Effector memory CD8-positive, alpha-beta T cell (primary cell): ENCODE results near the gene SYNE4.
"Not testable (repeated sequence)": the region's sequence is repeated elsewhere in the genome, so short reads cannot be mapped to it uniquely, and the experiment has no call there.

Source experiments
- ATAC-seq: fragments of 150-1000 bp; cut with Tn5 transposase; replicated peaks from 2 replicates; pipeline ENCODE4 v1.10.0; 2021; ENCODE audit warnings: mild to moderate bottlenecking, moderate library complexity
- DNase-seq, 3 experiments: peaks; one replicate each; pipeline ENCODE4 v3.0.0; 2021
- H3K27ac Mint-ChIP-seq, 2 donors: one replicate each; pipeline ENCODE4 v1.8.0; 2022; ENCODE audit warnings: mild to moderate bottlenecking in 2 of 2, mixed read lengths in 2 of 2, moderate library complexity in 2 of 2
- H3K27me3 Mint-ChIP-seq, 2 donors: one replicate each; pipeline ENCODE4 v1.8.0; 2022; ENCODE audit warnings: mixed read lengths in 2 of 2
- H3K36me3 Mint-ChIP-seq: one replicate; pipeline ENCODE4 v1.8.0; 2022; ENCODE audit warnings: mild to moderate bottlenecking, moderate library complexity, mixed read lengths; ENCODE audit not compliant: insufficient read depth
- H3K4me1 Mint-ChIP-seq, 2 donors: one replicate each; pipeline ENCODE4 v1.8.0; 2022; ENCODE audit warnings: low read depth in 2 of 2, mixed read lengths in 2 of 2
- H3K4me3 Mint-ChIP-seq, 2 donors: one replicate each; pipeline ENCODE4 v1.8.0; 2022; ENCODE audit warnings: mild to moderate bottlenecking in 2 of 2, mixed read lengths in 2 of 2, moderate library complexity in 2 of 2
- H3K9me3 Mint-ChIP-seq, 2 donors: one replicate each; pipeline ENCODE4 v1.8.0; 2022; ENCODE audit warnings: mixed read lengths in 2 of 2

SYNE4 gene

DNA sequence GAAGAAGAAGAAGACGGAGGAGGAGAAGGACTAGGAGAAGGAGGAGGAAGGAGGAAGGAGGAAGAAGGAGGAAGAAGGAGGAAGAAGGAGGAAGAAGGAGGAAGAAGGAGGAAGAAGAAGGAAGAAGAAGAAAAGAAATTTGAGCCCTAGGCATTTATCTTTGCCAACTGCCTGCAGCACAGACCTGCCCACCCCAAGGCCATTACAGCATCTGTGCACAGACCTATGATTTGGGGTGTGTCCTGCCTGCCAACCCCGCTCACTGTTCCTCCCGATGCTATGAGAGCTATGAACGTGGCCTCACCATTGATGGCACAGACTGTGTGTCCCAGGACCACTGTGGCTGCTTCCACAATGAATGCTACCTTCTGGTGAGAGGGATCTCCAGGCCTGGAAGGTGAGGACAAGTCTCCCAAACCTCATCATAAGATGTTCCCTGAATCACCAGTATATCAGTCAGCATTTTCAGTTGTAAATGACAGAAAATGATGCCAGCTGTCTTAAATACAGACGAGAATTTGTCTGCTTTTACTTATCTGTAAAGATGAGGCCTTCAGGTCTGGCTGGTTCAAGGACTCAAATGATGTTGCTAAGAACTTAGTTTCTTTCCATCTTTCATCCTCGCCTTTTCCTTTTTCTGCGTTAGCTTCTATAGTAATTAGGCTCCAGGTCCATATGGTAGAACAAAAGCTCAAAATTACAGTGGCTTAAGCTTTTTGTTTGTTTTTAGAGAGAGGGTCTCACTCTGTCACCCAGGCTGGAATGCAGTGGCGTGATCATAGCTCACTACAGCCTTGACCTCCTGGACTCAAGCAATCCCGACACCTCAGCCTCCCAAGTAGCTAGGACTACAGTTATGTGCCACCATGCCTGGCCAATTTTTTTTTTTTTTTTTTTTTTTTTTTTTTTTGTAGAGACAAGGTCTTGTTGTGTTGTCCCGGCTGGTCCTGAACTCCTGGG is 17.6 kb downstream of the SYNE4 start:
- Mint-ChIP-seq H3K9me3 (no peaks in the 10 kb centered on the region), H3K27ac (no peak overlapping the region), H3K4me1 (peaks cover 8 to 16% of the 10 kb centered on the region in 2 donors), H3K4me3 (no peak overlapping the region), H3K36me3 (peaks cover 4% of the 10 kb centered on the region), H3K27me3 (peaks cover 30 to 38% of the 10 kb centered on the region in 2 donors)
- ATAC-seq (no peak), DNase-seq (no peak)

DNA sequence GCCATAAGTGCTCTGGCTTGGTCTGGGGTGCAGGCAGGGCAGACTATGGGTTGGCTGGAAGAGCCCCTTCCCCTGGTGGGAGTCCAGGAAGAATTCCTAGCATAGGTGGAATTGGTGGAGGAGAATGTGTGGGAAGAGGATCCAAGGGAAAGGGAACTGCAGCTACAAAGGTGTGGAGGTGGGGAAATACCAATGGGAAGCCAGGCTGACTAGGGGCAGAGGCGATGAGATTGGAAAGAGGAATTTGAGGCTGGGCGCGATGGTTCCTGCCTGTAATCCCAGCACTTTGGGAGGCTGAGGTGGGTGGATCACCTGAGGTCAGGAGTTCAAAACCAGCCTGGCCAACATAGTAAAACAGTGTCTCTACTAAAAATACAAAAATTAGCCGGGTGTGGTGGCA is 18.5 kb downstream of the SYNE4 start:
- Mint-ChIP-seq H3K9me3 (no peaks in the 10 kb centered on the region), H3K4me3 (no peak overlapping the region), H3K4me1 (peaks cover 3 to 11% of the 10 kb centered on the region in 2 donors), H3K36me3 (peaks cover 4% of the 10 kb centered on the region), H3K27me3 (peaks cover 39 to 47% of the 10 kb centered on the region in 2 donors), H3K27ac (no peak overlapping the region)
- no peak for DNase-seq
- ATAC-seq: no peak

DNA sequence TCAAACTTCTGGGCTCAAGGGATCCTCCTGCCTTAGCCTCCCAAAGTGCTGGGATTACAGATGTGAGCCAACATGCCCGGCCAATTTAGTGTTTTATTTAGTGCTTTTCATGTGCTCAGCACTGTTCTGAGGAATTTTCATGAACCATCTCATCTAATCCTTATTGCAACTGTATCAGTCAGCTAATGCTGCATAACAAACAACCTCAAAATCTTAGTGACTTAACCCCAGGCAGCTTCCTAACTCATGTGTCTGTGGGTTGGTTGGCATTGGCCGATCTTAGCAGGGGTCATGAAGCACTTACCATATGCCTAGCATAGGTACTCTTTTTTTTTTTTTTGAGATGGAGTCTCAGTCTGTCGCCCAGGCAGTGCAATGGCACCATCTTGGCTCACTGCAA is 19.8 kb downstream of the SYNE4 start:
- Mint-ChIP-seq H3K27ac (no peak overlapping the region), H3K9me3 (no peaks in the 10 kb centered on the region)

DNA sequence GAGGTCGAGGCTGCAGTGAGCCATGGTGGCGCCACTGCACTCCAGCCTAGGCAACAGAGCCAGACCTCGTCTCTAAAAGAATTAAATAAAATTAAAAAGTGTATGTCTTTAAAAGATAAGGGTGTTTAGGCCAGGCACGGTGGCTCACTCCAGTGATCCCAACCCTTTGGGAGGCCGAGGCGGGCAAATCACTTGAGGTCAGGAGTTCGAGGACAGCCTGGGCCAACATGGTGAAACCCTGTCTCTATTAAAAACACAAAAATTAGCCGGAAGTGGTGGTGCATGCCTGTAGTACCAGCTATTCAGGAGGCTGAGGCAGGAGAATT is 21.1 kb downstream of the SYNE4 start:
- H3K9me3 Mint-ChIP-seq: no peaks in the 10 kb centered on the region
- ATAC-seq: no peak
- H3K4me3 Mint-ChIP-seq: peak overlapping the region; percentile 61 to 63
- H3K27ac Mint-ChIP-seq: no peak overlapping the region
- H3K4me1 Mint-ChIP-seq: peaks cover 0 to 5% of the 10 kb centered on the region in 2 donors
- DNase-seq: no peak
- H3K27me3 Mint-ChIP-seq: peaks cover 58 to 73% of the 10 kb centered on the region in 2 donors
- H3K36me3 Mint-ChIP-seq: no peaks in the 10 kb centered on the region

More for the DNA sequence above, 19.8 kb downstream of the SYNE4 start:
- ATAC-seq: no peak
- no peaks in the 10 kb centered on the region for H3K36me3 Mint-ChIP-seq
- peaks cover 0 to 5% of the 10 kb centered on the region in 2 donors for H3K4me1 Mint-ChIP-seq
- H3K4me3 Mint-ChIP-seq: no peak overlapping the region
- no peak for DNase-seq
- H3K27me3 Mint-ChIP-seq: peaks cover 52 to 60% of the 10 kb centered on the region in 2 donors

DNA sequence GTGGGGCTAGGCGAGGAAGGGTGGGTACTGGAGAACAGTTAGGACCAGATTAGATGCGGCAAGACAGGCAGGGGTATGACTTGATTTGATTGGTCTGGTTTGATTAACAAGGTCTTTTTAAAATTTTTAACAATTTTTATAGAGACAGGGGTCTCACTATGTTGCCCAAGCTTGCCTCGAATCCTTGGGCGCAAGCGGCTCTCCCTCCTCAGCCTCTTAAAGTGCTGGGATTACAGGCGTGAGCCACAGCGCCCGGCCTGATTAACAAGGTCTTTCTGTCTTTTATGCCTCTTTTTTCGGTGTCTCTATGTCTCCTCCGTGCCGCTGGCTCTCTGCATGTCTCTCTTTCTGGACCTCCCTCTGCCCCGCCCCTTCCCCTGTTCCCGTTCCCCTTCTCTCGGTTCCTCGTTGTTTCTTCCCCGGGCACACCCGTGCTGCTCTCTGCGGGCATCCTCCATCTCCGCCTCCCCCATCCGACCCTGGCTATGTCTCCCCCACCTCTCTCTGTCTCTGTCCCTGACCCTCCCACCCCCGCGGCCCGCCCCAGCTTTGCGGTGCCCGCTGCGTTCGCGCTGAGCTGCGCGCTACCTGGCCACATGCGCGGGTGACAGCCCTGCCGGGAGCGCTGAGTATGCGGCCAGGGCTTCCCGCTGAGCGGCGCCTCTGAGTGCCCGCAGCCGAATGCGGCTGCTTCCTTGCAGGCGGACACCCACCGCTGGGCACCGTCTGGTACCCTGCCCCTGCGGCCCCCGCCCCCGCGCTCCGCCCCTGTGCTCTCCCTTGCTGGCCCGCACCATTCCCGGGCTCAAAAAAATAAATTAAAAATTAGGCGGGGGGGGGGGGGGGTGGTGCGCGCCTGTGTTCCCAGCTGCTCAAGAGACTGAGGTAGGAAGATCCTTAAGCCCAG is 21.7 kb downstream of the SYNE4 start:
- Mint-ChIP-seq H3K4me3 (peak overlapping the region; percentile 61 to 63), H3K27ac (no peak overlapping the region), H3K27me3 (peaks cover 58 to 79% of the 10 kb centered on the region in 2 donors), H3K9me3 (no peaks in the 10 kb centered on the region), H3K4me1 (peaks cover 0 to 5% of the 10 kb centered on the region in 2 donors), H3K36me3 (no peaks in the 10 kb centered on the region)
- ATAC-seq (peak; percentile 54), DNase-seq (no peak)

DNA sequence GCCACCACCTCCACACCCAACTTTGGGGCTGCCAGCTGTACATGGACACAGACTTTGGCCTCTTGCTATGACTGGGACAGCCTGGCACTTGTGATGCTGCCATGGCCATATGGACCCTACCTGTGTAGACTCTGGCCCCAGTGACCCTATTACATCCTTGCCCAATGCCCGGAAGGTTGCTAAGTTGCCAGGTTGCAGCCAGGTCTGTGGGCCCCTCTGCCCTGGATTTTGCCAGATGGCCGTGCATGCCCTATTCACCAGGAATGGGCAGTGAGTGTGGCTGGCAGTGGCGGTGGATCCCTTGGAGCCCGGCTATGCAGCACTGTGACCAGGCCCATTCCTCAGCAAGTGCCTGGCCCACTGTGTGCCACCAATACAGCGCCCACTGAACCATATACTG is 22.5 kb downstream of the SYNE4 start:
- DNase-seq: no peak
- Mint-ChIP-seq H3K27me3 (peaks cover 63 to 85% of the 10 kb centered on the region in 2 donors), H3K36me3 (no peaks in the 10 kb centered on the region), H3K4me3 (peak overlapping the region in 1 of 2 donors; percentile 61), H3K27ac (no peak overlapping the region), H3K9me3 (no peaks in the 10 kb centered on the region), H3K4me1 (peaks cover 0 to 5% of the 10 kb centered on the region in 2 donors)
- no peak for ATAC-seq

DNA sequence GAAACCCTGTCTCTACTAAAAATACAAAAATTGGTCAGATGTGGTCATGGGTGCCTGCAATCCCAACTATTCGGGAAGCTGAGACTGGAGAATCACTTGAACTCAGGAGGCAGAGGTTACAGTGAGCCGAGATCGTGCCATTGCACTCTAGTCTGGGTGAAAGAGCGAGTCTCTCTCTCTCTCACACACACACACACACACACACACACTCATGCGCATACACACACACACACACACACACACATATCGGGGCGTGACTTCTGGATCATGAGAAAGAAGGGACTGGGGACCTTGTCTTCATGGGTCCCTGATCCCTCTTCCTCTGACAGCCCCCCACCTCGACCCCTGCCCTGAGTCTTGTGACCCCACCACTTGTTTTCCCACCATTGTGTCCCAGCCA is 25.4 kb downstream of the SYNE4 start:
- Mint-ChIP-seq H3K27me3 (peaks cover 58 to 87% of the 10 kb centered on the region in 2 donors), H3K36me3 (no peaks in the 10 kb centered on the region), H3K4me3 (no peak overlapping the region), H3K4me1 (peaks cover 0 to 5% of the 10 kb centered on the region in 2 donors), H3K9me3 (no peaks in the 10 kb centered on the region), H3K27ac (no peak overlapping the region)
- DNase-seq (no peak), ATAC-seq (no peak)

DNA sequence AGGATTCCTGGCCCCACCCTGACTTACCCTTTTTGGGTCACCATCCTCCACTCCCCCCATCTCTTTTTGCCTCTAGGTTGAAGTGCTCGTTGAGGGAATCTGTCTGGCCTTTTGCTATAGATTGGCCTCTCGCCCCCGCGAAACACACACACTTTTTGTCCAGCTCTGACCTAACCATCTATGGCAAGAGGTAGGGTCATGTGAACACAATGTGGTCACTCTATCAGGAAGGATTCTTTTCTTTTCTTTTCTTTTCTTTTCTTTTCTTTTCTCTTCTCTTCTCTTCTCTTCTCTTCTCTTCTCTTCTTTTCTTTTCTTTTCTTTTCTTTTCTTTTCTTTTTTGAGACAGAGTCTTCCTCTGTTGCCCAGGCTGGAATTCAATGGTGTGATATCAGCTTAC is 27.6 kb downstream of the SYNE4 start:
- peaks cover 38 to 73% of the 10 kb centered on the region in 2 donors for H3K27me3 Mint-ChIP-seq

DNA sequence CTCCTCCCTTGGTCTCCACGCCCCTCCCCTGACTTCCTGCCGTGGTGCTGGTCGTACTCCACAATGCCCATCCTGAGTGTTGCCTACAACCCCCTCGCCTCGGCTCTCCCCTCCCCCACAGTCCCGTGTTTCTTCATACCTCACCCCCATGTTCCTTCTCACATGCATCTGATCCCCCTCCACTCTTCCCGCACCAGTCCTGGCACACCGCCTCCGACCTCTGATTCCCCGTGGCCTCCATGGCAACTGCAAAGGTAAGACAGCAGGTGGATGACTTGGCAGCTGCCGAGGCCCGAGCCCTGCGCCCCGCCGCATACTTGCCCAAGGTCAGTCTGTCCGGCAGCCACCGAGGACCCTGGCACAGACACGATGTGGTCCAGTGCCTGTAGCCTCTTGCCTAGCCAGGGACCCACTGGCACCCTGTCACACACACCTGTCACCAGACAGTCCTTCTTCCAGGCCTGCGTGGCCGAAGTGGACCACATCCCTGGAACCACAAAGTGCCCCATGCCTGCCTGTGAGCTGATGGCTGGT is 29.7 kb downstream of the SYNE4 start:
- no peak overlapping the region for H3K4me3 Mint-ChIP-seq
- peaks cover 4% of the 10 kb centered on the region for H3K36me3 Mint-ChIP-seq
- no peaks in the 10 kb centered on the region for H3K9me3 Mint-ChIP-seq
- no peak overlapping the region for H3K27ac Mint-ChIP-seq
- DNase-seq: no peak
- H3K4me1 Mint-ChIP-seq: peaks cover 0 to 3% of the 10 kb centered on the region in 2 donors
- ATAC-seq: no peak
- H3K27me3 Mint-ChIP-seq: peaks cover 17 to 62% of the 10 kb centered on the region in 2 donors

More for the DNA sequence above, 27.6 kb downstream of the SYNE4 start:
- ATAC-seq, H3K27ac Mint-ChIP-seq, DNase-seq, H3K4me3 Mint-ChIP-seq, H3K4me1 Mint-ChIP-seq, H3K9me3 Mint-ChIP-seq, H3K36me3 Mint-ChIP-seq: not testable (repeated sequence)

DNA sequence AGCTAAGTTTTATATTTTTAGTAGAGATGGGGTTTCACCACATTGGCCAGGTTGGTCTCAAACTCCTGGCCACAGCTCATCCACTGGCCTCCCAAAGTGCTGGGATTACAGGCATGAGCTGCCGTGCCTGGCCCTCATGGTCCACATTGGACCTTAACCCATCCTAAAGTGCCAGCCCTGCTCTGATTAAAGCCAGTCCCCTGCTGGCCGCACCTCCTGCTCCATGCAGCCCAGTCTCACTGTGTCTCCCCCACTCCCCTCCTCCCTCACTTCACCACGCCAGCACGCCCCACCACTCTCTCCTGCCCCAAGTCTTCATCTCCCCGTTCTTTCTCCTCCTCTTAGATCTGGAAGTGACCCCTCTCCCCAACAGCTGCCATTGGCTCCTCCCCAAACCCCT is 30.3 kb downstream of the SYNE4 start:
- H3K4me1 Mint-ChIP-seq: peaks cover 0 to 3% of the 10 kb centered on the region in 2 donors
- no peak overlapping the region for H3K27ac Mint-ChIP-seq
- no peaks in the 10 kb centered on the region for H3K9me3 Mint-ChIP-seq
- H3K4me3 Mint-ChIP-seq: no peak overlapping the region
- H3K27me3 Mint-ChIP-seq: peaks cover 11 to 55% of the 10 kb centered on the region in 2 donors
- DNase-seq (no peak), ATAC-seq (no peak)
- H3K36me3 Mint-ChIP-seq: peaks cover 4% of the 10 kb centered on the region

DNA sequence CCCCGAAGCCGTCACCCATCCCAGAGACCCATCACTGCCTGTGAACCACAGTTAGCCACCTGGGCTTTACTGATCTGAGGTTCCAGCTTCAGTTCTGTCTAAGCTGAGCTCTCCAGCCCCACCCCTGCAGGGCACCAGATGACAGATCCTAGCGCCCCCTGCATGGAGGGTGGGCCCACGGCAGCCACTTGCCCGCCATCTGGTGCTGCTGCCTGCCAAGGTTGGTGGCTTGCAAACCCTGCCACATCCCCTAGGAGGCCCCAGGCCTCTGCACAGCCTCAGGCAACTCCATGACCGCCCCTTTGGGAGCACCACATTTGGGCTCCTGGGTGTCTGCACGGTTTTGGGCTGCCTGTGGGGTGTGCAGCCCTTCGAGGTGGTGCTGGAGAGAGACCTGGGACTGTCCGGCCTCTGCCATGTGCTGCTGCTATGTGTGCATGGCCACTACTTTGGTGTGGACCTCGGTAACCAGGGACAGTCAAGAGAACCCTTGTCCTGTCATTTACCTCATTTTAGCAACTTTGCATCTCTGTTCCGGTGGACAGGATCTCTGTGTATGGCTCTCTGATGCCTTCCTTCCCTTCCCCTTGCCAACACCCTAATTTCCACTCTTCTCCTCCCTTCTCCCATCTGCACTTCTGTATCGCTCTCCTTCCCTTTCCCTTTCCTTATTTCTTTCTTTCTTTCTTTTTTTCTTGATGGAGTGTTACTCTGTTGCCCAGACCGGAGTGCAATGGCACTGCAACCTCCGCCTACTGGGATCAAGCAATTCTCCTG is 31.0 kb downstream of the SYNE4 start:
- H3K36me3 Mint-ChIP-seq: peaks cover 4% of the 10 kb centered on the region
- H3K4me3 Mint-ChIP-seq: no peak overlapping the region
- no peaks in the 10 kb centered on the region for H3K9me3 Mint-ChIP-seq
- H3K27ac Mint-ChIP-seq: no peak overlapping the region
- H3K4me1 Mint-ChIP-seq: peaks cover 0 to 3% of the 10 kb centered on the region in 2 donors
- ATAC-seq (peak; percentile 49), DNase-seq (peak in 1 of 3 experiments; percentile 11)
- peaks cover 10 to 49% of the 10 kb centered on the region in 2 donors for H3K27me3 Mint-ChIP-seq

DNA sequence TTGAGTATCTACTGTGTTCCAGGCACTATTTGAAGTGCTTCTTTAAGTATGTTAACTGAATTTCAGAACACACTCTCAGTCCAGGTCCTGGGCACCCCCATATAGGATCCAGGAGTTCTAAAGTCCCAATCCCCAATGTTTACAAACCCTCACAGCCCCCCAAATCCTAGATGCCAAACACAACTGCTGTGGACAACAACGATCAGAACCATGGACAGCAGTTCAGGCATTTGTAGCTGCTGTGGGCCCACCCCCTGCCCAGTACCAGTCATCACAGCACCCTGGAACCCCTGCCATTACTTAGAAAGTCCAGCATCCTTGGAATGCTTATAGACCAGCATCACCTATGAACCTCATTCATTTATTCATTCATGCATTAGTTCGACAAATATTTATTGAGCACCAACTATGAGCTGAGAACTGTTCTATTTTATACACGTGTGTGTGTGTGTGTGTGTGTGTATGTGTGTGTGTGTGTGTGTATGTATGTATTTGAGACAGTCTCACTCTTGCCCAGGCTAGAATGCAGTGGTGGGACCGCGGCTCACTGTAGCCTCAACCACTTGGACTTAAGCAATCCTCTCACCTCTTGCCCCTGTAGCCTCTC is 32.9 kb downstream of the SYNE4 start:
- ATAC-seq (no peak), DNase-seq (no peak)
- no peak overlapping the region for H3K4me3 Mint-ChIP-seq
- H3K9me3 Mint-ChIP-seq: no peaks in the 10 kb centered on the region
- H3K27ac Mint-ChIP-seq: no peak overlapping the region
- H3K36me3 Mint-ChIP-seq: peaks cover 4% of the 10 kb centered on the region
- H3K4me1 Mint-ChIP-seq: peaks cover 0 to 3% of the 10 kb centered on the region in 2 donors
- peaks cover under 1 to 32% of the 10 kb centered on the region in 2 donors for H3K27me3 Mint-ChIP-seq
